Measurements from ENCODE around the gene FBXO3.

- peak; percentile 22; the same call in 1 of the 2 replicates for TF ChIP-seq EHMT2 (IDR thresholded peaks at IDR 0.05; ENCODE audit: borderline replicate concordance, low read depth, low read length)
- TF ChIP-seq NFKB2 (CRISPR knock-in tag; IDR thresholded peaks at IDR 0.05; ENCODE audit: borderline replicate concordance) = no peak
- TF ChIP-seq, protein P1, sequence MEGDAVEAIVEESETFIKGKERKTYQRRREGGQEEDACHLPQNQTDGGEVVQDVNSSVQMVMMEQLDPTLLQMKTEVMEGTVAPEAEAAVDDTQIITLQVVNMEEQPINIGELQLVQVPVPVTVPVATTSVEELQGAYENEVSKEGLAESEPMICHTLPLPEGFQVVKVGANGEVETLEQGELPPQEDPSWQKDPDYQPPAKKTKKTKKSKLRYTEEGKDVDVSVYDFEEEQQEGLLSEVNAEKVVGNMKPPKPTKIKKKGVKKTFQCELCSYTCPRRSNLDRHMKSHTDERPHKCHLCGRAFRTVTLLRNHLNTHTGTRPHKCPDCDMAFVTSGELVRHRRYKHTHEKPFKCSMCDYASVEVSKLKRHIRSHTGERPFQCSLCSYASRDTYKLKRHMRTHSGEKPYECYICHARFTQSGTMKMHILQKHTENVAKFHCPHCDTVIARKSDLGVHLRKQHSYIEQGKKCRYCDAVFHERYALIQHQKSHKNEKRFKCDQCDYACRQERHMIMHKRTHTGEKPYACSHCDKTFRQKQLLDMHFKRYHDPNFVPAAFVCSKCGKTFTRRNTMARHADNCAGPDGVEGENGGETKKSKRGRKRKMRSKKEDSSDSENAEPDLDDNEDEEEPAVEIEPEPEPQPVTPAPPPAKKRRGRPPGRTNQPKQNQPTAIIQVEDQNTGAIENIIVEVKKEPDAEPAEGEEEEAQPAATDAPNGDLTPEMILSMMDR (CRISPR knock-in tag; IDR thresholded peaks at IDR 0.05) = no peak
- TF ChIP-seq RFX3 (CRISPR knock-in tag; IDR thresholded peaks at IDR 0.05) = no peak
- no peak for TF ChIP-seq MEIS1 (CRISPR knock-in tag; IDR thresholded peaks at IDR 0.05; ENCODE audit: borderline replicate concordance)
- no peak for TF ChIP-seq SRF (IDR thresholded peaks at IDR 0.05; ENCODE audit: low read depth, low read length)
- peak; percentile 10; the same call in 1 of the 2 replicates for TF ChIP-seq ZMYM3 (CRISPR knock-in tag; IDR thresholded peaks at IDR 0.05)
- no peak for TF ChIP-seq ZNF24 (IDR thresholded peaks at IDR 0.05)
- no peak for TF ChIP-seq ZIK1 (CRISPR knock-in tag; IDR thresholded peaks at IDR 0.05; ENCODE audit: borderline replicate concordance, low read depth)
- no peak for TF ChIP-seq POLR2A (IDR thresholded peaks at IDR 0.05; ENCODE audit: insufficient read depth in 1 of 2, low read depth in 2 of 2, low read length in 2 of 2)
- TF ChIP-seq ZKSCAN8 (CRISPR knock-in tag; IDR thresholded peaks at IDR 0.05; ENCODE audit: borderline replicate concordance) = no peak
- TF ChIP-seq ZNF446 (CRISPR knock-in tag; IDR thresholded peaks at IDR 0.05) = no peak
- TF ChIP-seq SRSF1 (optimal IDR thresholded peaks at IDR 0.05; ENCODE audit: low read depth, low read length) = no peak
- TF ChIP-seq GABPA (IDR thresholded peaks at IDR 0.05; ENCODE audit: low read depth, low read length) = no peak
- 0 out of 2 replicates have a peak, but pooled peaks have one; percentile 19 for TF ChIP-seq GABPA (CRISPR knock-in tag; IDR thresholded peaks at IDR 0.05; ENCODE audit: low read depth)
Observed at GRCh38 chr11:33691066-33691864, 83.1 kb downstream of the FBXO3 start.

Data from HepG2 (cell line).